PFSK-1 (cell line): ENCODE data around the gene KMT2C.

Source experiments
- FOXP2 ChIP-seq: optimal IDR thresholded peaks from 2 replicates; pipeline ENCODE3; 2011; ENCODE audit warnings: borderline replicate concordance, control low read depth, inconsistent platforms; ENCODE audit not compliant: insufficient read depth; ENCODE audit errors: extremely low read length, extremely low read depth
- SIN3A ChIP-seq: IDR thresholded peaks from 2 replicates; pipeline ENCODE4 v1.6.1; 2012; ENCODE audit warnings: mild to moderate bottlenecking, low read length, moderate library complexity, borderline replicate concordance; ENCODE audit not compliant: insufficient read depth
- TAF1 ChIP-seq: IDR thresholded peaks from 2 replicates; pipeline ENCODE4 v1.6.1; 2012; ENCODE audit warnings: low read length, control low read depth, borderline replicate concordance; ENCODE audit not compliant: insufficient read depth
- TF ChIP-seq, protein P1 (sequence below), 2 experiments: IDR thresholded peaks; 2 replicates each; pipeline versions ENCODE4 v1.6.1 to v1.8.0; 2011 to 2012; ENCODE audit warnings: low read depth in 2 of 2, low read length in 2 of 2, control low read depth in 1 of 2, inconsistent platforms in 1 of 2, mild to moderate bottlenecking in 1 of 2, moderate library complexity in 1 of 2; ENCODE audit not compliant: insufficient read depth in 1 of 2

- TF ChIP-seq SIN3A (no peak), TAF1 (no peak), FOXP2 (no peak)
- TF ChIP-seq, protein P1, sequence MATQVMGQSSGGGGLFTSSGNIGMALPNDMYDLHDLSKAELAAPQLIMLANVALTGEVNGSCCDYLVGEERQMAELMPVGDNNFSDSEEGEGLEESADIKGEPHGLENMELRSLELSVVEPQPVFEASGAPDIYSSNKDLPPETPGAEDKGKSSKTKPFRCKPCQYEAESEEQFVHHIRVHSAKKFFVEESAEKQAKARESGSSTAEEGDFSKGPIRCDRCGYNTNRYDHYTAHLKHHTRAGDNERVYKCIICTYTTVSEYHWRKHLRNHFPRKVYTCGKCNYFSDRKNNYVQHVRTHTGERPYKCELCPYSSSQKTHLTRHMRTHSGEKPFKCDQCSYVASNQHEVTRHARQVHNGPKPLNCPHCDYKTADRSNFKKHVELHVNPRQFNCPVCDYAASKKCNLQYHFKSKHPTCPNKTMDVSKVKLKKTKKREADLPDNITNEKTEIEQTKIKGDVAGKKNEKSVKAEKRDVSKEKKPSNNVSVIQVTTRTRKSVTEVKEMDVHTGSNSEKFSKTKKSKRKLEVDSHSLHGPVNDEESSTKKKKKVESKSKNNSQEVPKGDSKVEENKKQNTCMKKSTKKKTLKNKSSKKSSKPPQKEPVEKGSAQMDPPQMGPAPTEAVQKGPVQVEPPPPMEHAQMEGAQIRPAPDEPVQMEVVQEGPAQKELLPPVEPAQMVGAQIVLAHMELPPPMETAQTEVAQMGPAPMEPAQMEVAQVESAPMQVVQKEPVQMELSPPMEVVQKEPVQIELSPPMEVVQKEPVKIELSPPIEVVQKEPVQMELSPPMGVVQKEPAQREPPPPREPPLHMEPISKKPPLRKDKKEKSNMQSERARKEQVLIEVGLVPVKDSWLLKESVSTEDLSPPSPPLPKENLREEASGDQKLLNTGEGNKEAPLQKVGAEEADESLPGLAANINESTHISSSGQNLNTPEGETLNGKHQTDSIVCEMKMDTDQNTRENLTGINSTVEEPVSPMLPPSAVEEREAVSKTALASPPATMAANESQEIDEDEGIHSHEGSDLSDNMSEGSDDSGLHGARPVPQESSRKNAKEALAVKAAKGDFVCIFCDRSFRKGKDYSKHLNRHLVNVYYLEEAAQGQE (IDR thresholded peaks at IDR 0.05; ENCODE audit: insufficient read depth in 1 of 2, low read depth in 2 of 2, low read length in 2 of 2), result no peak
These were observed 36.5 kb downstream of the KMT2C start for GRCh38 chr7:152399344-152399743.
